PC-3 (cell line): Measurements from ENCODE around the gene S100A5.

Experiments used
- CTCF ChIP-seq: fragments of 300-600 bp; sonication (generic); conservative IDR thresholded peaks from 2 replicates; pipeline ENCODE4 v1.5.1; 2017; ENCODE audit warnings: antibody characterized with exemption, low read depth, mild to moderate bottlenecking, low read length
- EZH2 ChIP-seq: fragments of 300-600 bp; sonication (generic); IDR thresholded peaks from one replicate; pipeline ENCODE4 v1.6.1; 2017; ENCODE audit warnings: antibody characterized with exemption, mild to moderate bottlenecking, low read length; ENCODE audit not compliant: unreplicated experiment

- TF ChIP-seq EZH2, result no peak
- TF ChIP-seq CTCF, result no peak
Observed at GRCh38 chr1:153543736-153544135, 3.0 kb upstream of the S100A5 start.
